GM12878 (cell line): Measurements from ENCODE around the gene TNFSF15.

Experiments used
- ASH2L ChIP-seq: fragments of 300-600, 200-600 bp; sonication (generic); IDR thresholded peaks from 2 replicates; pipeline ENCODE4 v1.6.1; 2017; ENCODE audit warnings: low read depth, mild to moderate bottlenecking, borderline replicate concordance
- CHD4 ChIP-seq: fragments of 200-600 bp; sonication (generic); IDR thresholded peaks from 2 replicates; pipeline ENCODE4 v1.6.1; 2016; ENCODE audit warnings: mild to moderate bottlenecking
- EP300 ChIP-seq, 2 experiments: fragments of 150-350 bp in 1 of 2; IDR thresholded peaks; 2 replicates each; pipeline ENCODE4 v1.6.1; 2011 to 2012; ENCODE audit warnings: low read depth in 2 of 2, low read length in 2 of 2, borderline replicate concordance in 1 of 2, improper control_type of control experiment in 1 of 2, inconsistent platforms in 1 of 2; ENCODE audit not compliant: control insufficient read depth in 1 of 2
- GABPA ChIP-seq: IDR thresholded peaks from 2 replicates; pipeline ENCODE4 v1.6.1; 2014; ENCODE audit warnings: antibody characterized with exemption, low read depth, mild to moderate bottlenecking, inconsistent platforms
- SUZ12 ChIP-seq: fragments of 200-600 bp; sonication (generic); IDR thresholded peaks from one replicate; pipeline ENCODE4 v1.6.1; 2018; ENCODE audit warnings: antibody characterized with exemption, mild to moderate bottlenecking; ENCODE audit not compliant: unreplicated experiment
- ZNF384 ChIP-seq: IDR thresholded peaks from 2 replicates; pipeline ENCODE4 v1.6.1; 2012; ENCODE audit warnings: low read depth, mild to moderate bottlenecking, low read length, improper control_type of control experiment, borderline replicate concordance

- TF ChIP-seq EP300 (IDR thresholded peaks at IDR 0.05; ENCODE audit: borderline replicate concordance in 1 of 2, control insufficient read depth in 1 of 2, low read depth in 2 of 2, low read length in 2 of 2) (no peak), ZNF384 (no peak), CHD4 (no peak), ASH2L (no peak), SUZ12 (no peak), GABPA (no peak)
Measured at GRCh38 chr9:114811301-114811700, 5.5 kb upstream of the TNFSF15 start.
